GM21717 (cell line): ENCODE data around the gene LAD1.

Experiments used
- ATAC-seq: cut with Tn5 transposase; IDR thresholded peaks from one replicate; pipeline ENCODE4 v1.9.1; 2021; ENCODE audit warnings: mild to moderate bottlenecking, moderate library complexity; ENCODE audit not compliant: unreplicated experiment

The LAD1 gene

DNA sequence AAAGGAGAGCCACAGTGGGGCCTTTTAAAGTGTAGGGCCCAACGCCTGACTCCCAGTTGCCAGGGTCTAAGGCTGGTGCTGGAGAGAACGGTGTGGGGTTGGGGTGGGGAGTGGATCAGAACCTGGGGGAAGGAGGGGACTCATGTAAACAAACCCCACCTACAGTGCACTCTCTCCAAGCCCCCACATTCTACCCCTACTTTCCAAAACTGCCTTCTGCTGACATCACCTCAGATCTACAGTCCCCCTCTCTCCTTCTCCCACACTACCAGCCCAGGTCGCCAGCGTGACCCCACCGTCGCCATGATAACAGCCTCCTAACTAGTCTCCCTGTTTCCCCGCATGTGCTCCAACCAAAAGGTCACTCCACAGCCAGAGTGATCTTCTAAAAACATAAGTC, 48.2 kb downstream of the LAD1 start:
- ATAC-seq, result no peak

DNA sequence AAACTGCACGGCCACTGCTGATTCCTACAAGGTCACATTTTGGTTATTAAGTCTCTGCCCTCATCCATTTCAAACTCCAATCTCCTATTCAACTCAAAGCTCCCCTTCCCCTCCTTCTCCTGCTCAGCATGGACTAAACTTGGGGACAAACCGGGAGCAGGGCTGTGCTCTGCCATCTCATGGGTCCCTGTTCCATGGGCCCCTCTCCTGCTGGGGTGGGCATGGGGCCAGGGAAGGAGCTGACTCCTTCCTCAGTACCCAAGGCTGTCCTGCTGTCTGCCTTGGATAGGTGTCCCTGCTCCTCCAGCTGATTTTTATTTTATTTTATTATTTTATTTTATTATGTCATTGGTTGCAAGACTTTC, 48.8 kb downstream of the LAD1 start:
- no peak for ATAC-seq

DNA sequence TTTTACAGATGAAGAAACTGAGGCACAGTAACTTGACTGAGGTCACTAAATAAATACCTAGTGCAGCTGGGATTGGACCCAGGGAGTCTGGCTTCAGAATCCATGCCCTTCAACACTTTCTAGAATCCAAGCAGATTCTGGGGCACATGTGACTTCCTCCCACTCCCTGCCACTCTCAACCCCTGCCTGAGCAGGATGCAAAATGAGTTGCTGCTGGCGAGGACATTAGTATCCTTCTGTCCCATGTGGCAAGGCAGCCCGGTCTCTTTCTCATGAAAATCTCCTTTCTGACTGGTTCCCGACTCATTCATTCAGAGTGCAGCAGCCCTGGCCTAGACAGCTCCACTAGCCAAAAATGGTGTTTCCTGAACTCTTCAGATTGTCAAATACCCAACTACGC, 50.0 kb downstream of the LAD1 start:
- ATAC-seq, result no peak

DNA sequence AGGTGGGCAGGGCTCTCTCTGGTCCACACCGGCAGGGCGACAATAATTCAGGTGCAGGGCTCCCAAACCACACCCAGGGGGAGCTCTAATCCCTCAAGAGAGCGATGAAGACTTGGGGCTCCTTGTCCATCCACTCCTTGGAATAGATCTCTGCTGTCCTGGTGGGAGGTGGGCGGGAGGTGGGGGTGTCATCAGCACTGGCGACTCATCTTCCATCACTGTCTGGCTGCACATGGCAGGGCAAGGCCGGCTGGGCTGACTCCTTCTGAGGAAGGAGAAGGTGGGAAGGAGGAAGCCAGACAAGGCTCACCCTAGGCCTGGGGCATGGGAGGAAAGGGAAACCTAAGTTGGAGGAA, 50.9 kb downstream of the LAD1 start:
- ATAC-seq, result no peak

DNA sequence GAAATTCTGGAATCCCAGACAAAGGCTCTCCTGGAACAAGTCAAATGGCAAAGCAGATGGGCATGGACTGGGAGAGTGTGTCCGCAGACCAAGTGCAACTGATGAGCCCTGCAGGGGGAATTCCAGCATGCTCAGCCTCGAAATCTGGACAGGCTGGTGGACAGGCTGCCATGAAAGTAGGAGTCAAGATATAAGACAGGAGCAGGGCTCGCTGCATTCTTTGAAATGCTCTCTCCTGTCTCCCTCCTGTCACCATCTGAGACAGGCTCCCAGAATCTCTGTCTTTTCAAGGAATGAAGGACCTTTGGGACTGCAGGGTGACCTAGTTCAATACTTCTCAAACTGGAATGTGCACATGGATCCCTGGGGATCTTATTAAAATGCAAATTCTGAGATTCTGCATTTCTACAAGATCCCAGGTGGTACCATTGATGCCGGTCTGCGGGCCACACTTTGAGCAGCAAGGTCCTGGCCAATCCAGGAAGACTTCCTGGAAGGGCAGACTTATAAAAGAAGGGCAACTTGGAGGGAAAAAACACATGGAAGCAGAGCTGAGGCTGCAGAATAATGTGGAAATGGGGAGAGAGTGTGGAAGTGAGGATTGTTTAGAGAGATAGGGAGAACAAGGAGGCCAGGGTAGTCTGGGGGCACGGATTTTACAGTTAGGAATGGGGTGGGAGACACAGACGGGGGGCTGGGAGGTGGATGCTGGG, 51.5 kb downstream of the LAD1 start:
- ATAC-seq, result no peak

DNA sequence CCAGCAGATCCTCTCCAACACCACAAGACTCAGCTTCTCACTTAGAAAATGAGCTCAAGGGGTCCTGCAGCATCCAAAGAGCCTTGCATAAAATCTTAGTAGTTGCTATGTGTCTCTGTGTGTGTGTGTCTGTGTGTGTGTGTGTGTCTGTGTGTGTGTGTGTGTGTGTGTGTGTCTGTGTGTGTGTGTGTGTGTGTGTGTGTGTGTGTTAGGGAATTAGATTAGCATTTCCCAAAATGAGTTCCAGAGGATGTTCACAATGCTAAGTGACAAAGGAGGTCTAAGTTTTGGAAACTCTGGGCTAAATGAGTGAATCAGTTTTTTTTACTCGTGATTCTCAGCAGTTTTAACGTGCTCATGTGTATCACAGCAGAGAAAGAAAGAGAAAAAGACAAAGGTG, 52.1 kb downstream of the LAD1 start:
- no peak for ATAC-seq

DNA sequence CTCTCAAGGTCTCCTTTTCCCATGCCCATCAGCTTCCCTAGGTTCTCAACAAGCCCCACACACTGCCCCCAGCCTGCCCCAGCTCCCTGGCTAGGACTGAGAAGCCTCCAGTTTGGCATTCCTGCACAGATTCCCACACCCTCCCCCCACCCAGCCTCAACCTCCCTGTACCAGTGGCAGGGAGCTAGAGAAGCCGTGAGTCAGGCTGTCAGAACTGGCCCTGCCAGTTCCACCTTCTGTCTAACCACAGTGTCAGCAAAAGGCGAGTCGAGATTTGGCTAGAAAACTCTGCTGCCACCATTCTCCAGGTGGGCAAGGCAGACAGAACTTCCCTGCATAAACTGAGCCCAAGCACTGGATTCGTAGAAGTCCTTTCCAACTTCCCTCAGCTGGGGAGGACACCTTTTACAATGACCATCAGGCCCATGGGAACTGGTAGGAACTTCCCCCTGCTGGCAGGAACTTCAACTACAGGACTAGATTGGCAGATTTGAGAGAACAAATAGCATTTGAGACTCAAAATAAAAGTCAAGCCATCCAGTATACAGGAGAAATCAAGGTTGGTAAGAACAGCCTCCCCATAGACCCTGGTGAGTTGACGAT, 52.7 kb downstream of the LAD1 start:
- ATAC-seq, result no peak

DNA sequence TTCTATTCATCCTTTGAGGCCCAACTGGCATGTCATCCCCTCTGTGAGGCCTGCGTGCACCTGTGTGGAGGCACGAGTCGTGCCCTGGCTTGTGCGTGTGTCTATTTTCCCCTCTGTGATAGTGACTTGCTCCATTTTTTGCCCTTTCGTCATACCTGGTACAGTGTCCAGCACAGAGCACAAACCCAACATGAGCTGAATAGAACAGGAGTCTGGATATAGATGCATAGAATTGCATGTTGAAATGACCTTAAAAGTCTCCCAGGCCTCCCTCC, 54.1 kb downstream of the LAD1 start:
- ATAC-seq, result no peak

DNA sequence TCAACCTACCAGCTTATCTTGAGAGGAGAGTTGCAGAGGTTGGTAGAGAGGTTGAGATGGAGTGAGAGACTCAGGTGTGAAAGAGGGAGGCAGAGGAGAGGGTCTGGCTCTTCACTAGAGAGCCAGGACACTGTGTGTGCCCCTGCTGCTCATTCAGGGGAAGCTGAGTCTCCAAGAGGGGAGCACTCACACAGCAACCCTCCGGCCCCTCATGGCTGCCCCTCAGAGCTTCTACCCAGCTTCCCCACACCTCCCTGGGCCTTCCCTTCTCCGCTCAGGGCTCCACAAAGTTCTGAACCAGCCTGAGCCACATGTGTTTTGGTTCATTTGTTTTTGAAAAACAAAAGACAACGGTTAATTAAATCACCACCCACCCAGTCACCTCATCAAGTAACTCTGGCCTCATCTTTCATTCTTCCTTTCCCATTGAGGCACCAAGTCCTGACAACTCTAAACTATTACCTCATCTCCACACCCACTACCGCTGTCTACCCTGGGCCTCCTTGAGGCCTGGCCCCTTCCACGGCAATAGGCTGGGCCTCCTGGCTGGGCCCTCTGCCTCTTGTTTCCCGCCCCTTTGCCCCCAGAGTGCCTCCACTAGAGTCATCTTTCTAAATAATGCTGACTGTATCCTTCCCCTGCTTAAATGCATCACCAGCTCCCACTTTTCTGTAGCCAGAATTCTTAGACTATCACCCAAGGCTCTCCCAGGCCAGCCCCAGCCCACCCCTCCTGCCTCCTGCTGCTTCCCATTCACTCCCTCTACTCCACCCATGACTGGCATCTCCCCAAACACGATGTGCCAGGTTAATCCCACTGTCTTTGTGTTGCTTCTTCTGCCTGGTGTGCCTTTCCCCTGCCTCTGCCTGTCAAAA, 54.7 kb downstream of the LAD1 start:
- no peak for ATAC-seq

DNA sequence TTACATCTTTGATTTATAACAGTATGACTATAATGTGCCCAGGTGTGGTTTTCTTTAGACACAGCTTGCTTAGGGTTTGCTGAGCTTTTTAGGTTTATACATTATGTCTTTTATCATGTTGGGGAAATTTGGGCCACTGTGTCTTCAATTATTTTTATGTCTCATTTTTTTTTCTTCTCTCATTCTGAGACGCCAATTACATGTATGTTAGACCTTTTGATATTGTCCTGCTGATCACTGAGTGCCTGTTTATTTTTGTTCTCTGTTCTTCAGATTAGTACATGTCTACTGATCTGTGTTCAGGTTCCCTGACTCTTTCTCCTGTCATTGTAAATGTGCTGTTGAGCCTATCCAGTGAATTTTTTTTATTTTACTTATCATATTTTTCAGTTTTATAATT, 57.7 kb downstream of the LAD1 start:
- ATAC-seq, result no peak

DNA sequence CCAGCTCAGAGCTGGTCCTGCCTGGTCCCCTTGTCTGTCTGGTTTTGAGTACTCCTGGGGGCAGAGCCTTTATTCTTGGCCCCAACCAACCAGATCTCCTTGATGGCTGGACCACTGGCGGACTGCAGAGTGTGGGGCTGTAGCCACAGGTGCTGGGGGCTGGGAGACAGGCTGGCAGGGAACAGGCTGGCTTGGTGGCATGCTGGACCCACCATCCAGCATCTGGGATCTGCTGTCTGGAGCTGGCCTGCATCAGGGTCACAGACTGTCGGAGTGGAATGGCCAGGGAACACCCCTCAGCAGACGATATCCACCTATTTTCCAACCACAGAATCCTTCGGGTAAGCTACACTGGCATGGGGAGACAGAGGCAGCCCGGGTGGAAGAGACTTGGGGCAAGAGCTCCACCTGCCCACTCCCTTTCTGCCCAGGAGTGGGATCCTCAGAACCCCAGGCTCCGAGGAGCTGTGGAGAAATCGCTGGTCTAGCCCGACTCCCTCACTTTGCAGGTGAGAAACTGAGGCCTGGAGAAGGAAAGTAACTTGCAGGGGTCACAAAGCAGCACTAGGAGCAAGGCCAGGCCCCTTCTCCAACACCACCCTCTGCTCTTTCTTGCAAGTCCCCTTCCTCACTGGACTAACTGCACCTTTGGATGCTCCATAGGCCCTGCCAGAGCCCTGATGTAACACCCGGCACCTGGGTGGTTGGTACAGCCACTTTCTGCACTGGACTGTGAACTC, 62.2 kb downstream of the LAD1 start:
- no peak for ATAC-seq

DNA sequence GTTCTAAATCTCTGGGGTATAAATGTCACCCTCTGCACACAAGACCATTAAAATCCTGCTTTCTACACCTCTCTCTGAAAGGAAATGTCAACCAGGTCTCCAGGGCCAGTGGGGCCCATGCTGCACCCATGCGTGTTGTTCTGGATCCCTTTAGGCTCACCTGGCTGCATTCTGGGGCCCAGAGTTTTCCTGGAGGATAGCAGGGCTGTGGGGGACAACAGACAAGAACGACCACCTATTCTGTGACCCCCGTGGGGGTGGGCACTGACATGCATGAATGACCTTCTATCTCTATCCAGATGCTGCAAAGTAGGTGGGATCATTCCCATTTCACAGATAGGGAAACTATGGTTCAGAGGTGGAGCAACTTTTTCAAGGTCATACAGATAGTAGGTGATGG, 63.2 kb downstream of the LAD1 start:
- ATAC-seq, result no peak

DNA sequence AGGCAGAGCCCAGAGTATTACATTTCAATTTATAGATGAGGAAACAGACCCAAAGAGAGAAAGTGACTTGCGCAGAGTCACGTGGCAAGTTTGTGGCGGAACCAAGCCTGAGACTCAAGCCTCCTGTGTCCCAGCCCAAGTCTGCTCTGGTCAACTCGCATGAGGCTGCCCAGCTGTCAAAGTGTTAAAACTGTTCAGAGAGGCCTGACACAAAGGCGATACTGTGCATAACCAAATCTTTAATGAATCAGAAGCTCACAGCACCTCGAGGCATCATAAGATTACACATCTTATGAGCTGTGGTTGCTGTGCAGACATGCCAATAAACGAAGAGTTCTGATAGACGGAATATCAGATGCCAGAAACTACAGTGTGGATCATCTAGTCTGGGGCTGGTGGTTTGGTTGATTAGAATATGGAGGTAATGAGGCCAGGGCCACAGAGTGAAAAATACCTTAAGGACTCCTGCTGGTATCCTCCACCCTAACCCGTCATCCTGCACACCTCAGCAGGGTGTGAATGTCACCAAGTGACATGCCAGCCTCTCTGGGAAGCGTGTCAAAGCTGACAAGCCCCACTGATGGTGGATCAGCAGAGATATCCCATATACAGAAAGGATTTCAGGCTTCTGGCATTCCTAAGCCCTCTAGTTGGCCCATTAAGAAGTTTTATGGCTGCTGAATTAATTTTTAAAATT, 63.8 kb downstream of the LAD1 start:
- ATAC-seq, result no peak

DNA sequence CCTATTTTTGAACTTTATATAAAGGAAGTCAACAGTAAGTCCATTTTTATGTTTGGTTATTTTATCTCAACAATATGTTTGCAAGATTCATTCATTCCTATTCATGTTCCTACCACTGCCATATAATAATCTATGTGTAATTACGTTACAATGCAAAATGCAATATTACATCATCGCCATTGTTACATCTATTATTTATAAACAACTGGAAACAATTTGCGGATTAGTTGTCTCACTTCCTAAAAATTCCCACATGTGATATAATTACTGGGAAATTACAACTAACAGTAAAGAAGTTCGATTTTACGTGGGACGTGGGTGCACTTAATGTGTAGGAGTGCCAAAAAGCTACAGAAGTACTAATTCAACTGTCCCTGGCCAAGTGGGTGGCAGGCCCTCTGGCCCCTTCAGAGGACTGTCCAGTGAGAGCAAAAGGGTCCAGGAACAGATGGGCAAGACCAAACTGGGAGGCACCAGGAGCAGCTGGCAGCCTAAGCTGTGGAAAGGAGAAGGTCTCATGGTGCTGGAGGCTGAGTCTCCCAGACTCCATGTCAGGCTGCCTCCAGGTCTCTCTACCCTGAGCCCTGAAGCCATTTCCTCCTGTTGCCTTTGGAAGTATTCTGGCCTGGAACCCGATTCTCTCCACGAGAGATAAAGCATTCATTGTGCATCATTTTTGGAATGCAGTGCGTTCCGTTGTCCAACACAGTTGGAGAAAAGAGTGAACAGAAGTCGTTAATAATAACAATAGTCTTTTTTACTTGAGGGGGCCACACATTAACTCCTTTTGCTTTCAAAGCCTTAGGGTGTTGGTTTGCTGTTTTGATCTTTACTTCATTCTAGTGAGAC, 64.6 kb downstream of the LAD1 start:
- ATAC-seq, result no peak

DNA sequence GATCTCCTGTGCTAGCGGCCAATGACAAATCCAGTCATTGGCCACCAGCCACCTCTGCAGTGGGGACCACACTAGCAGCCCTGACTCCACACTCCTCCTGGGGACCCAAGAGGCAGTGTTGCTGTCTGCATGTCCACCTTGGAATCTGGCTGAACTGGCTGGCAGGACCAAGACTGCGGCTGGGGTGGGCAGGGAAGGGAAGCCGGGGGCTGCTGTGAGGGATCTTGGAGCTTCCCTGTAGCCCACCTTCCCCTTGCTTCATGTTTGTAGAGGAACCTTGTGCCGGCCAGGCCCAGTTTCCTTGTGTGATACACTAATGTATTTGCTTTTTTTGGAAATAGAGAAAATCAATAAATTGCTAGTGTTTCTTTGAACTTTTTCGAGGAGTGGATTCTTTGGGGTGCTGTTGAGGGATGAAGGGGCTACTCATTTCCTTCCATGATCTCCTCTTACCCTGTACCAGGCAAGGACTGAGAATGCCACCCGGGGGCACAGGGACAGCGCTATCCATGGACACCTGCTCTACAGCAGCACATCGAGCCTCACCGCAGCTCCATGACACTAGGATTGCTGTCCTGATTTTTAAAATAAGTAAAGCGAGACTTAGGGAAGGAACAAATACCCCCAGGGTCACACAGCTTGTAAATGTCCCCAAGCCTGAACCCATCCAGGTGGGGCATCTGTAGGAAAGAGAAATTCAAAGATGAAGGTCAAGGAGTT, 66.3 kb downstream of the LAD1 start:
- ATAC-seq, result no peak

DNA sequence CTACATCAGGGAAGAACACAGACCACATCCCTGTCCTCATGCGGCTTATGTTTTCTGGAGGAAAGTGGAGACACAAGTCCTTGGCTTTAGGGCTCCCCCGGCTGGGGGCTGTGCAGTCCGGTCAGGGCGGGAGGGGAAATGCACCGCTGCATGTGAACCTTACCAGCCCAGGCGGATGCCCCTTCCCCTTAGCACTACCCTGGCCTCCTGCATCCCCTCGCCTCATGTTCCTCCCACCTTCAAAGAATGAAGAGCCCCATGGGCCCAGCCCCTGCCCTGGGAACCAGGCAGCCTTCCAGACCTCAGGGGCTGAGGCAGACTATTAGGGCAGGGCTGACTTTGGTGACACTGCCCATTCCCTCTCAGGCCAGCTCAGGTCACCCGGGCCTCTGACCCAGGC, 67.1 kb downstream of the LAD1 start:
- no peak for ATAC-seq

DNA sequence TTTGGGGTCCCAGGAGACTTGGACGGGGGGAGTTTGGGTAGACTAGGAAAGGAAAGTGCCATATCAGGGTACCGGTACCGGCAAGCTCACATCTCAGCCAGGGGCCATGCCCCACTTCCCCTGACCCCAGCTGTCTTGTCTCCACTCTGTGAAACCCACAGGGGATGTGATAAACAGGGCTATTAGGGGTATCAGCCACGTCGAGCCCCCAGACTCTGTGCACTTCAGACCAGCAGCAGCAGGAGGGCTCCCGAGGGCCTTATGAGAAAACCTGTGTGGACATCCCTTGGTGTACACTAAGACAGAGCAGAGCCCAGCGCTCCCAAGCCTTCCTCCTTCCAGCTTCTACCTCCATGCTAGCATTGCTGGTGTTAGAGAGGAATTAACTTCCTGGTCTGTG, 68.0 kb downstream of the LAD1 start:
- no peak for ATAC-seq
